GM23338 (cell line): Measurements from ENCODE around the gene TMEM123.
"Not testable (repeated sequence)": the region's sequence is repeated elsewhere in the genome, so short reads cannot be mapped to it uniquely, and the experiment has no call there.

Experiments
- CREB1 ChIP-seq: fragments of 250-450 bp; sonication (Bioruptor Pico); IDR thresholded peaks from 2 replicates; pipeline ENCODE4 v1.5.0; 2020; ENCODE audit warnings: low read depth, mild to moderate bottlenecking, moderate library complexity
- EZH2 ChIP-seq: fragments of 200-600 bp; sonication (generic); IDR thresholded peaks from one replicate; pipeline ENCODE4 v1.8.0; 2017; ENCODE audit warnings: antibody characterized with exemption, mild to moderate bottlenecking, low read depth; ENCODE audit not compliant: unreplicated experiment
- EZH2phosphoT487 ChIP-seq: fragments of 200-600 bp; sonication (generic); IDR thresholded peaks from one replicate; pipeline ENCODE4 v1.8.1; 2018; ENCODE audit warnings: antibody characterized with exemption; ENCODE audit not compliant: unreplicated experiment
- JUNB ChIP-seq: IDR thresholded peaks from one replicate; pipeline ENCODE4 v1.6.1; 2016; ENCODE audit warnings: antibody characterized with exemption; ENCODE audit not compliant: unreplicated experiment
- NANOG ChIP-seq: IDR thresholded peaks from 2 replicates; pipeline ENCODE4 v1.6.1; 2016; ENCODE audit warnings: antibody characterized with exemption, borderline replicate concordance
- POLR2AphosphoS5 ChIP-seq: IDR thresholded peaks from 2 replicates; pipeline ENCODE4 v1.6.1; 2016; ENCODE audit warnings: antibody characterized with exemption, low read depth
- STAT1 ChIP-seq: IDR thresholded peaks from one replicate; pipeline ENCODE4 v1.6.1; 2016; ENCODE audit warnings: antibody characterized with exemption; ENCODE audit not compliant: unreplicated experiment
- ZNF114 ChIP-seq: fragments of 250-450 bp; sonication (Bioruptor Pico); IDR thresholded peaks from 2 replicates; pipeline ENCODE4 v1.5.0; 2020; ENCODE audit warnings: mild to moderate bottlenecking, moderate library complexity
- ZNF331 ChIP-seq: fragments of 250-450 bp; sonication (Bioruptor Pico); IDR thresholded peaks from 2 replicates; pipeline ENCODE4 v1.5.0; 2020; ENCODE audit warnings: low read depth, mild to moderate bottlenecking, moderate library complexity
- TF ChIP-seq, protein P1 (sequence below): IDR thresholded peaks from one replicate; pipeline ENCODE4 v1.6.1; 2018; ENCODE audit warnings: antibody characterized with exemption; ENCODE audit not compliant: unreplicated experiment
- TF ChIP-seq, protein P2 (sequence below), 2 experiments: fragments of 200-600 bp in 1 of 2; sonication (generic) in 1 of 2; conservative IDR thresholded peaks; 2 replicates each; pipeline versions ENCODE4 v1.5.1 to v1.6.1; 2016 to 2017; ENCODE audit warnings: antibody characterized with exemption in 2 of 2, low read depth in 2 of 2, mild to moderate bottlenecking in 2 of 2, moderate library complexity in 1 of 2
- TF ChIP-seq, protein P3 (sequence below): IDR thresholded peaks from 2 replicates; pipeline ENCODE4 v1.6.1; 2016; ENCODE audit warnings: antibody characterized with exemption
- TF ChIP-seq, protein P4 (sequence below): fragments of 250-450 bp; sonication (Bioruptor Pico); IDR thresholded peaks from 2 replicates; pipeline ENCODE4 v1.5.0; 2020; ENCODE audit warnings: mild to moderate bottlenecking, moderate library complexity

DNA sequence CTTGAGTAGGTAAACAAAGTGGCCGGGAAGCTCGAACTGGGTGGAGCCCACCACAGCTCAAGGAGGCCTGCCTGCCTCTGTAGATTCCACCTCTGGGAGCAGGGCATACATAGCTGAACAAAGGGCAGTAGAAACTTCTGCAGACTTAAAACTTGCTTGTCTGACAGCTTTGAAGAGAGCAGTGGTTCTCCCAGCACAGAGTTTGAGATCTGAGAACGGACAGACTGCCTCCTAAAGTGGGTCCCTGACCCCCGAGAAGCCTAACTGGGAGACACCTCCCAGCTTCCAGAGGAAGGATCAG, 13.6 kb downstream of the TMEM123 start:
- TF ChIP-seq, protein P1, sequence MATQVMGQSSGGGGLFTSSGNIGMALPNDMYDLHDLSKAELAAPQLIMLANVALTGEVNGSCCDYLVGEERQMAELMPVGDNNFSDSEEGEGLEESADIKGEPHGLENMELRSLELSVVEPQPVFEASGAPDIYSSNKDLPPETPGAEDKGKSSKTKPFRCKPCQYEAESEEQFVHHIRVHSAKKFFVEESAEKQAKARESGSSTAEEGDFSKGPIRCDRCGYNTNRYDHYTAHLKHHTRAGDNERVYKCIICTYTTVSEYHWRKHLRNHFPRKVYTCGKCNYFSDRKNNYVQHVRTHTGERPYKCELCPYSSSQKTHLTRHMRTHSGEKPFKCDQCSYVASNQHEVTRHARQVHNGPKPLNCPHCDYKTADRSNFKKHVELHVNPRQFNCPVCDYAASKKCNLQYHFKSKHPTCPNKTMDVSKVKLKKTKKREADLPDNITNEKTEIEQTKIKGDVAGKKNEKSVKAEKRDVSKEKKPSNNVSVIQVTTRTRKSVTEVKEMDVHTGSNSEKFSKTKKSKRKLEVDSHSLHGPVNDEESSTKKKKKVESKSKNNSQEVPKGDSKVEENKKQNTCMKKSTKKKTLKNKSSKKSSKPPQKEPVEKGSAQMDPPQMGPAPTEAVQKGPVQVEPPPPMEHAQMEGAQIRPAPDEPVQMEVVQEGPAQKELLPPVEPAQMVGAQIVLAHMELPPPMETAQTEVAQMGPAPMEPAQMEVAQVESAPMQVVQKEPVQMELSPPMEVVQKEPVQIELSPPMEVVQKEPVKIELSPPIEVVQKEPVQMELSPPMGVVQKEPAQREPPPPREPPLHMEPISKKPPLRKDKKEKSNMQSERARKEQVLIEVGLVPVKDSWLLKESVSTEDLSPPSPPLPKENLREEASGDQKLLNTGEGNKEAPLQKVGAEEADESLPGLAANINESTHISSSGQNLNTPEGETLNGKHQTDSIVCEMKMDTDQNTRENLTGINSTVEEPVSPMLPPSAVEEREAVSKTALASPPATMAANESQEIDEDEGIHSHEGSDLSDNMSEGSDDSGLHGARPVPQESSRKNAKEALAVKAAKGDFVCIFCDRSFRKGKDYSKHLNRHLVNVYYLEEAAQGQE: not testable (repeated sequence)
- TF ChIP-seq, protein P2, sequence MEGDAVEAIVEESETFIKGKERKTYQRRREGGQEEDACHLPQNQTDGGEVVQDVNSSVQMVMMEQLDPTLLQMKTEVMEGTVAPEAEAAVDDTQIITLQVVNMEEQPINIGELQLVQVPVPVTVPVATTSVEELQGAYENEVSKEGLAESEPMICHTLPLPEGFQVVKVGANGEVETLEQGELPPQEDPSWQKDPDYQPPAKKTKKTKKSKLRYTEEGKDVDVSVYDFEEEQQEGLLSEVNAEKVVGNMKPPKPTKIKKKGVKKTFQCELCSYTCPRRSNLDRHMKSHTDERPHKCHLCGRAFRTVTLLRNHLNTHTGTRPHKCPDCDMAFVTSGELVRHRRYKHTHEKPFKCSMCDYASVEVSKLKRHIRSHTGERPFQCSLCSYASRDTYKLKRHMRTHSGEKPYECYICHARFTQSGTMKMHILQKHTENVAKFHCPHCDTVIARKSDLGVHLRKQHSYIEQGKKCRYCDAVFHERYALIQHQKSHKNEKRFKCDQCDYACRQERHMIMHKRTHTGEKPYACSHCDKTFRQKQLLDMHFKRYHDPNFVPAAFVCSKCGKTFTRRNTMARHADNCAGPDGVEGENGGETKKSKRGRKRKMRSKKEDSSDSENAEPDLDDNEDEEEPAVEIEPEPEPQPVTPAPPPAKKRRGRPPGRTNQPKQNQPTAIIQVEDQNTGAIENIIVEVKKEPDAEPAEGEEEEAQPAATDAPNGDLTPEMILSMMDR (conservative IDR thresholded peaks at IDR 0.05; ENCODE audit: low read depth in 2 of 2): not testable (repeated sequence)
- not testable (repeated sequence) for TF ChIP-seq POLR2AphosphoS5; EZH2; CREB1 (CRISPR knock-in tag); EZH2phosphoT487; NANOG; ZNF114 (CRISPR knock-in tag); ZNF331 (CRISPR knock-in tag); JUNB; STAT1
- TF ChIP-seq, protein P3, sequence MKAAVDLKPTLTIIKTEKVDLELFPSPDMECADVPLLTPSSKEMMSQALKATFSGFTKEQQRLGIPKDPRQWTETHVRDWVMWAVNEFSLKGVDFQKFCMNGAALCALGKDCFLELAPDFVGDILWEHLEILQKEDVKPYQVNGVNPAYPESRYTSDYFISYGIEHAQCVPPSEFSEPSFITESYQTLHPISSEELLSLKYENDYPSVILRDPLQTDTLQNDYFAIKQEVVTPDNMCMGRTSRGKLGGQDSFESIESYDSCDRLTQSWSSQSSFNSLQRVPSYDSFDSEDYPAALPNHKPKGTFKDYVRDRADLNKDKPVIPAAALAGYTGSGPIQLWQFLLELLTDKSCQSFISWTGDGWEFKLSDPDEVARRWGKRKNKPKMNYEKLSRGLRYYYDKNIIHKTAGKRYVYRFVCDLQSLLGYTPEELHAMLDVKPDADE: not testable (repeated sequence)
- TF ChIP-seq, protein P4, sequence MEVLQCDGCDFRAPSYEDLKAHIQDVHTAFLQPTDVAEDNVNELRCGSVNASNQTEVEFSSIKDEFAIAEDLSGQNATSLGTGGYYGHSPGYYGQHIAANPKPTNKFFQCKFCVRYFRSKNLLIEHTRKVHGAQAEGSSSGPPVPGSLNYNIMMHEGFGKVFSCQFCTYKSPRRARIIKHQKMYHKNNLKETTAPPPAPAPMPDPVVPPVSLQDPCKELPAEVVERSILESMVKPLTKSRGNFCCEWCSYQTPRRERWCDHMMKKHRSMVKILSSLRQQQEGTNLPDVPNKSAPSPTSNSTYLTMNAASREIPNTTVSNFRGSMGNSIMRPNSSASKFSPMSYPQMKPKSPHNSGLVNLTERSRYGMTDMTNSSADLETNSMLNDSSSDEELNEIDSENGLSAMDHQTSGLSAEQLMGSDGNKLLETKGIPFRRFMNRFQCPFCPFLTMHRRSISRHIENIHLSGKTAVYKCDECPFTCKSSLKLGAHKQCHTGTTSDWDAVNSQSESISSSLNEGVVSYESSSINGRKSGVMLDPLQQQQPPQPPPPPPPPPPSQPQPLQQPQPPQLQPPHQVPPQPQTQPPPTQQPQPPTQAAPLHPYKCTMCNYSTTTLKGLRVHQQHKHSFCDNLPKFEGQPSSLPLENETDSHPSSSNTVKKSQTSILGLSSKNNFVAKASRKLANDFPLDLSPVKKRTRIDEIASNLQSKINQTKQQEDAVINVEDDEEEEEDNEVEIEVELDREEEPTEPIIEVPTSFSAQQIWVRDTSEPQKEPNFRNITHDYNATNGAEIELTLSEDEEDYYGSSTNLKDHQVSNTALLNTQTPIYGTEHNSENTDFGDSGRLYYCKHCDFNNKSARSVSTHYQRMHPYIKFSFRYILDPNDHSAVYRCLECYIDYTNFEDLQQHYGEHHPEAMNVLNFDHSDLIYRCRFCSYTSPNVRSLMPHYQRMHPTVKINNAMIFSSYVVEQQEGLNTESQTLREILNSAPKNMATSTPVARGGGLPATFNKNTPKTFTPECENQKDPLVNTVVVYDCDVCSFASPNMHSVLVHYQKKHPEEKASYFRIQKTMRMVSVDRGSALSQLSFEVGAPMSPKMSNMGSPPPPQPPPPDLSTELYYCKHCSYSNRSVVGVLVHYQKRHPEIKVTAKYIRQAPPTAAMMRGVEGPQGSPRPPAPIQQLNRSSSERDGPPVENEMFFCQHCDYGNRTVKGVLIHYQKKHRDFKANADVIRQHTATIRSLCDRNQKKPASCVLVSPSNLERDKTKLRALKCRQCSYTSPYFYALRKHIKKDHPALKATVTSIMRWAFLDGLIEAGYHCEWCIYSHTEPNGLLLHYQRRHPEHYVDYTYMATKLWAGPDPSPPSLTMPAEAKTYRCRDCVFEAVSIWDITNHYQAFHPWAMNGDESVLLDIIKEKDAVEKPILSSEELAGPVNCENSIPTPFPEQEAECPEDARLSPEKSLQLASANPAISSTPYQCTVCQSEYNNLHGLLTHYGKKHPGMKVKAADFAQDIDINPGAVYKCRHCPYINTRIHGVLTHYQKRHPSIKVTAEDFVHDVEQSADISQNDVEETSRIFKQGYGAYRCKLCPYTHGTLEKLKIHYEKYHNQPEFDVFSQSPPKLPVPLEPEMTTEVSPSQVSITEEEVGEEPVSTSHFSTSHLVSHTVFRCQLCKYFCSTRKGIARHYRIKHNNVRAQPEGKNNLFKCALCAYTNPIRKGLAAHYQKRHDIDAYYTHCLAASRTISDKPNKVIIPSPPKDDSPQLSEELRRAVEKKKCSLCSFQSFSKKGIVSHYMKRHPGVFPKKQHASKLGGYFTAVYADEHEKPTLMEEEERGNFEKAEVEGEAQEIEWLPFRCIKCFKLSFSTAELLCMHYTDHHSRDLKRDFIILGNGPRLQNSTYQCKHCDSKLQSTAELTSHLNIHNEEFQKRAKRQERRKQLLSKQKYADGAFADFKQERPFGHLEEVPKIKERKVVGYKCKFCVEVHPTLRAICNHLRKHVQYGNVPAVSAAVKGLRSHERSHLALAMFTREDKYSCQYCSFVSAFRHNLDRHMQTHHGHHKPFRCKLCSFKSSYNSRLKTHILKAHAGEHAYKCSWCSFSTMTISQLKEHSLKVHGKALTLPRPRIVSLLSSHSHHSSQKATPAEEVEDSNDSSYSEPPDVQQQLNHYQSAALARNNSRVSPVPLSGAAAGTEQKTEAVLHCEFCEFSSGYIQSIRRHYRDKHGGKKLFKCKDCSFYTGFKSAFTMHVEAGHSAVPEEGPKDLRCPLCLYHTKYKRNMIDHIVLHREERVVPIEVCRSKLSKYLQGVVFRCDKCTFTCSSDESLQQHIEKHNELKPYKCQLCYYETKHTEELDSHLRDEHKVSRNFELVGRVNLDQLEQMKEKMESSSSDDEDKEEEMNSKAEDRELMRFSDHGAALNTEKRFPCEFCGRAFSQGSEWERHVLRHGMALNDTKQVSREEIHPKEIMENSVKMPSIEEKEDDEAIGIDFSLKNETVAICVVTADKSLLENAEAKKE (CRISPR knock-in tag): not testable (repeated sequence)
